Fibroblast of skin of left biceps (primary cell): ENCODE data around the gene FGD4.

Experiments
- DNase-seq, 2 experiments: peaks; one replicate each; pipeline ENCODE4 v3.0.0-alpha.2; 2013; ENCODE audit warnings: low read depth in 2 of 2

FGD4 gene

GRCh38 chr12:32605326-32606095 lies 206.2 kb downstream of the FGD4 start:
- DNase-seq, result no peak

DNA sequence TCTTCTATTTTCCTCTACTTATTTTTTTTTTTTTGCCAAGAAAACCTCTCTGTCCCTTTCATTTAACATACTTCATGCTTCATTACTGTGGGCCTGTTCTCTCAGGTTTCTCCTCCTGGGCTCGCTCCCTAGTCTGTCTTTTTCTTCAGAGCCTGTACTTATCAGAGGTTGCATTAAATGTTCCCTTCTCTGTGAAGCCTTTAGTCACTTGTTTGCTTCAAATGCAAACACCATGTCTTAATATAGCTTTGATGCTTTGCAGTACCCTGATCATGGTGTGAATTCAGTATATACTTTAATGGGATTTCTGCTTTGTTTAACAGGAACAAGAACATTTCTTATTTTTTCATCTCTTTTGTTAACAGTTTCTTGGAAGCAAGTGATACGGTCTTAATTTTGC lies 207.1 kb downstream of the FGD4 start:
- no peak for DNase-seq

DNA sequence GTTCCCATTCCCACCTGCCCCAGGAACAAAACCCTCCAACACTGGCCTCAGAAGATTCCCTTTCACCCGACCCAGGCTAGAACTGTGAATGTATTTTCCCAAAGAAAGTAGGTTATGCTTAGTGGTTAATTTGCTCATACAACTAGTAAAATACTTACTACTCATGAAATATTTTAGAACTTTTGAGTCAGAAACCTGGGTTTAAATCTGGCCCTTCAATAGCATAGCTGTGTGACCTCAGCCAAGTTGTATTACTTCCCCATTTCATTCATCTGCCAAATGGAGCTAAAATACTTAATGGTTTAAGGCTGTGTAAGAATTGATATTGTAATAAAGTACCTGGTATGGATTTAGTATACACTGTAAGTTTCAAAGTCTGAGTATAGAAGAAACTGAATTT lies 210.6 kb downstream of the FGD4 start:
- DNase-seq, result no peak

- DNase-seq, result no peak
These were observed 212.6 kb downstream of the FGD4 start for GRCh38 chr12:32611986-32612385.

DNA sequence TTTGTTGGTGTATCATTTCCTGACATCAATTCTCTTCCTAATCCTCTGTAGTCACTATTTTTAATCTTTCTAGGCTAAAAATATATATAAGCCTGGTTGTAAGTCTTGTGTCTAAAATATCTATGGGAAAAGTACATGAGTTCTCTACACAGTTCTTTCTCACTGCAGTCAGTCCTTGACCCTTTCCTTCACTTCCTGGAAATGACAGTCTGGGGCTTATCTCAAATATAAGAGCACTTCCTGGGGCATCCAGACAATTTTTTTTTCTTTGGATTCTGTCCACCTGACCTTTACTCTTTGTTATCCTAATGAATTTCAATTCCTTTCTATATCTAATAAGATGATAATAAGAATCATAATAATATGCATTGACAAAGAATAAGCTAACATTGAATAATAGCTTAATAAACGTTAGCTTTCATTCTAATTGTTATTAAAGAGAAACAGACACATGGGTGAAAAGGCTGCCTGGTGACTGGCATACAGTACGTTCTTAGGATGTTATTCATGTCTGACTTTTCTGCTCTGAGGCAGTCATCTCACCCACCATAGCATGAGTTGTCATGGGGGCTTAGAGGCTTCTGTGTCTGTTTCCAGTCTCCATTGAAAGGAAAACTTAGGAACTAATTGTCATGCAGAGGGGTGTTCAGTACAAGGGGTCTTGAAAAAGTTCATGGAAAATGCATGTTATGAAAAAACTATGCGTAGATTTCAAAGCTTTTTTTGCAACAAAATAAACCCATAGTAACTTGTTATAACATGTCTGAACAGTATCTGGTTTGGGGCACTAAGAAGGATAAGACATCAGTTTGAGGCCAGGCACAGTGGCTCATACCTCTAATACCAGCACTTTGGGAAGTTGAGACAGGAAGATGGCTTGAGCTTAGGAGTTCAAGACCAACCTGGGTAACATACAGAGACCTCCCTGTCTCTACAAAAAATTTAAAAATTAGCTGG lies 213.6 kb downstream of the FGD4 start:
- no peak for DNase-seq

GRCh38 chr12:32615441-32615840 lies 216.1 kb downstream of the FGD4 start:
- no peak for DNase-seq

DNA sequence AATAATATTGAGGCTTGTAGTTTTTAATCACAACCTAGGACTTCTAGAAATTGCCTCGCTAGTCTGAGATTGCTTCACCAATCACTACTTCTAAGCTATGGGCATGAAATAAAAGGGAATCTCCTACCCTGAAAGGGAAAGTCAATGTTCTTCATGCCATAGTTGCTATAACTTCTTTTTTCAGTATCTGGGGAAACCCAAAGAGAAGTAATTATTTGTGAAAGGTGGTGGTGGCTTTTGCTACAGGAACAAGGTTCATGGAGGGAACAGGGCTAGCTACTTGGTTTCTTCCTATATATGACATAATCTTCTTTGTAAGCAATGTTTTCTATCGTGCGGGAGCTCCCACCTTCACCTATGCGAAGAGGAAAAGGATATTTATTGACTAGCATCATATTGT lies 218.2 kb downstream of the FGD4 start:
- no peak for DNase-seq

- no peak for DNase-seq
These were observed 218.8 kb downstream of the FGD4 start for GRCh38 chr12:32618115-32618514.

GRCh38 chr12:32627976-32628375 lies 228.6 kb downstream of the FGD4 start:
- DNase-seq, result no peak

- no peak for DNase-seq
These were observed 242.0 kb downstream of the FGD4 start for GRCh38 chr12:32641287-32641901.

- DNase-seq, result no peak
These were observed 245.1 kb downstream of the FGD4 start for GRCh38 chr12:32644431-32644830.

- no peak for DNase-seq
These were observed 247.9 kb downstream of the FGD4 start for GRCh38 chr12:32647275-32647674.

- no peak for DNase-seq
These were observed 251.2 kb downstream of the FGD4 start for GRCh38 chr12:32650508-32650907.

DNA sequence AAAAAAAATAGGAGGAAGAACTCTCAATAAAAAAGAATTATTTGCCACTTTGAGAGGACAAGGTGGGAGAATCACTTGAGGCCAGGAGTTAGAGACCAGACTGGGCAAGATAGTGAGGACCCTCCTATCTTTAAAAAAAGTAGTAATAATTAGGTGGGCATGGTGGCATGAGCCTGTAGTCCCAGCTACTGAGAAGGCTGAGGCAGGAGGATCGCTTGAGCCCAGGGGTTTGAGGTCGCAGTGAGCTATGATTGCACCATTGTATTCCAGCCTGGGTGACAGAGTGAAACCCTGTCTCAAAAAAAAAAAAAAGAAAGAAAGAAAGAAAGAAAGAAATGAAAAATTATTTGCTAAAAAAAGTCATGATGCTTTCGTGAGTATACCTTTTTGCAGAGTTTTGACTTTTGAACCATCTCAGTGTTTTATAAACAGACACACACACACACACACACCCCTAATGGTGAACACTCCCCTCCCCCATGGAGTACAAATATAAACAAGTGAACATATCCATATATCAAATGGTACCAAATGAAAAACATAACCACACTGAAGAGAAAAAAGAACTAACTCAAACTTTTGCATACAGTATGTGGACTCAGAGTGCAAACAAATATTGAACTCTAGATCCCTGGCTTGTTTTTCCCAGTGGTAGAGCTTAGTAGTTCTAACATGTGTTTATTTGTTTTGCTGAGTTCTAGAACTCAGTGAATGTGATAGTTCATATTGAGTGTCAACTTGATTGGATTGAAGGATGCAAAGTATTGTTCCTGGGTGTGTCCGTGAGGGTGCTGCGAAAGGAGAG lies 252.0 kb downstream of the FGD4 start:
- no peak for DNase-seq

GRCh38 chr12:32651956-32652210 lies 252.5 kb downstream of the FGD4 start:
- DNase-seq, result no peak

GRCh38 chr12:32659908-32660440 lies 260.6 kb downstream of the FGD4 start:
- DNase-seq, result no peak

GRCh38 chr12:32661706-32662105 lies 262.3 kb downstream of the FGD4 start:
- DNase-seq, result no peak

- no peak for DNase-seq
These were observed 263.3 kb downstream of the FGD4 start for GRCh38 chr12:32662665-32663064.

GRCh38 chr12:32666018-32666417 lies 266.7 kb downstream of the FGD4 start:
- DNase-seq, result no peak

DNA sequence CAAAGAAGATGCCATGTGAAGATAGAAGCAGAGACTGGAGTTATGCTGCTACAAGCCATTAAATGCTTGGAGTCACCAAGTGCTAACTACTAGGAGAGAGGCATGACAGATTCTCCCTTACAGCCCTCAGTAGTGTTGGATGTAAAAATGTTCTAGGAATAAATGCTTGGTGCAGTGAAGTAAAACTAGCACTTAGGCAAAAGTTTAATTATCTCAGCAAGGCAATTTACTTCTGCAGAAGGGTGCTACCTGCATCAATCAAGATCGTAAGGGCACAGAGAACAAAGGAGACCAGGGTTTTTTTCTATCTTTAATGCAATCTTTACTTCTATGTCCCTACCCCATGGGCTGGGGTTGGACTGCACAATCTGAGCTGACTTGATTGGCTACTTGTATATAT lies 270.2 kb downstream of the FGD4 start:
- DNase-seq, result no peak

GRCh38 chr12:32671930-32672780 lies 272.8 kb downstream of the FGD4 start:
- DNase-seq, result peak; percentile 73 to 76
